ENCODE results near the gene INSR. TPM values are rescaled to one million over a fixed set of nuclear protein-coding genes. Genes with fewer than 3 reads are reported as not detected.

INSR gene
- total RNA-seq, 4 donors from 2014 or later, result 46.0 to 97.6 (median 68.3) TPM

GRCh38 chr19:7145494-7145893 lies 148.7 kb downstream of the INSR start:
- Histone ChIP-seq H3K9me3 (no peaks in the 10 kb centered on the region), H3K36me3 (no peaks in the 10 kb centered on the region), H3K27ac (peak overlapping the region in 1 of 2 donors; percentile 63), H3K4me3 (no peak overlapping the region), H3K4me1 (no peaks in the 10 kb centered on the region), H3K27me3 (no peaks in the 10 kb centered on the region)
- no peak for DNase-seq
- intact Hi-C loops (cut with DNase I; ENCODE audit: low total_unique reads), result loop anchor here (10.0 kb wide), 1 partner anchor 199 kb away; the partner anchor contains the start of gene ARHGEF18
- no peak for TF ChIP-seq CTCF (IDR thresholded peaks at IDR 0.05)
- no peak for TF ChIP-seq POLR2A (IDR thresholded peaks at IDR 0.05)

GRCh38 chr19:7142771-7143170 lies 151.4 kb downstream of the INSR start:
- Histone ChIP-seq H3K27me3 (no peaks in the 10 kb centered on the region), H3K4me3 (no peak overlapping the region), H3K27ac (no peak overlapping the region), H3K9me3 (no peaks in the 10 kb centered on the region), H3K36me3 (no peaks in the 10 kb centered on the region), H3K4me1 (no peaks in the 10 kb centered on the region)
- intact Hi-C loops (cut with DNase I; ENCODE audit: low total_unique reads), result loop anchor here (10.0 kb wide), 1 partner anchor 202 kb away; the partner anchor contains the start of gene ARHGEF18
- TF ChIP-seq CTCF (IDR thresholded peaks at IDR 0.05) (no peak), POLR2A (IDR thresholded peaks at IDR 0.05) (no peak)
- DNase-seq, result no peak

GRCh38 chr19:7140137-7140536 lies 154.1 kb downstream of the INSR start:
- Histone ChIP-seq H3K27me3 (no peaks in the 10 kb centered on the region), H3K4me1 (no peaks in the 10 kb centered on the region), H3K9me3 (no peaks in the 10 kb centered on the region), H3K27ac (no peak overlapping the region), H3K4me3 (no peak overlapping the region), H3K36me3 (no peaks in the 10 kb centered on the region)
- no peak for DNase-seq
- intact Hi-C loops (cut with DNase I; ENCODE audit: low total_unique reads), result loop anchor here (10.0 kb wide), 1 partner anchor 205 kb away; the partner anchor contains the start of gene ARHGEF18
- no peak for TF ChIP-seq CTCF (IDR thresholded peaks at IDR 0.05)

- Histone ChIP-seq H3K4me1 (no peaks in the 10 kb centered on the region), H3K4me3 (no peak overlapping the region), H3K9me3 (no peaks in the 10 kb centered on the region), H3K36me3 (no peaks in the 10 kb centered on the region), H3K27me3 (no peaks in the 10 kb centered on the region), H3K27ac (no peak overlapping the region)
- no peak for DNase-seq
- intact Hi-C loops (cut with DNase I; ENCODE audit: low total_unique reads), result no loop called here
- TF ChIP-seq CTCF (IDR thresholded peaks at IDR 0.05) (no peak), POLR2A (IDR thresholded peaks at IDR 0.05) (no peak)
Measured at GRCh38 chr19:7139095-7139494, 155.1 kb downstream of the INSR start.

- intact Hi-C loops (cut with DNase I; ENCODE audit: low total_unique reads), result no loop called here
Measured at GRCh38 chr19:7138402-7138801, 155.8 kb downstream of the INSR start.

More at GRCh38 chr19:7138402-7138801, 155.8 kb downstream of the INSR start:
- H3K4me3 ChIP-seq, result no peak overlapping the region
- no peaks in the 10 kb centered on the region for H3K4me1 ChIP-seq
- TF ChIP-seq CTCF (IDR thresholded peaks at IDR 0.05), result no peak
- TF ChIP-seq POLR2A (IDR thresholded peaks at IDR 0.05), result no peak
- no peaks in the 10 kb centered on the region for H3K27me3 ChIP-seq
- no peak overlapping the region for H3K27ac ChIP-seq
- H3K9me3 ChIP-seq, result no peaks in the 10 kb centered on the region
- no peaks in the 10 kb centered on the region for H3K36me3 ChIP-seq
- no peak for DNase-seq
